Thymus (tissue), 11 donors: ENCODE data around the gene RFX1. TPM values are rescaled to one million over a fixed set of nuclear protein-coding genes. Genes with fewer than 3 reads are reported as not detected.

Experiments used
- DNase-seq, 9 donors: peaks; one replicate each; pipeline ENCODE4 v3.0.0-alpha.2; 2013; ENCODE audit warnings: low spot score in 9 of 9, low read depth in 6 of 9, missing footprints in 1 of 9
- H3K27ac ChIP-seq, 2 donors: one replicate each; pipeline ENCODE4 v1.5.1; 2013; ENCODE audit warnings: control low read depth in 1 of 2, low read depth in 1 of 2, low read length in 1 of 2, mild to moderate bottlenecking in 1 of 2, moderate library complexity in 1 of 2
- H3K27me3 ChIP-seq, 2 donors: one replicate each; pipeline ENCODE4 v1.5.1; 2013; ENCODE audit warnings: low read length in 1 of 2; ENCODE audit not compliant: control insufficient read depth in 2 of 2, insufficient read depth in 1 of 2
- H3K36me3 ChIP-seq, 2 donors: one replicate each; pipeline ENCODE4 v1.5.1; 2013; ENCODE audit warnings: low read length in 1 of 2, mild to moderate bottlenecking in 1 of 2, moderate library complexity in 1 of 2; ENCODE audit not compliant: control insufficient read depth in 2 of 2, insufficient read depth in 2 of 2
- H3K4me1 ChIP-seq, 2 donors: one replicate each; pipeline ENCODE4 v1.5.1; 2013; ENCODE audit warnings: low read length in 2 of 2; ENCODE audit not compliant: control insufficient read depth in 2 of 2, insufficient read depth in 2 of 2
- H3K4me3 ChIP-seq, 2 donors: one replicate each; pipeline ENCODE4 v1.5.1; 2013; ENCODE audit warnings: low read length in 2 of 2, control low read depth in 1 of 2, mild to moderate bottlenecking in 1 of 2
- H3K9me3 ChIP-seq, 2 donors: one replicate each; pipeline ENCODE4 v1.5.1; 2013; ENCODE audit warnings: low read length in 1 of 2, mild to moderate bottlenecking in 1 of 2; ENCODE audit not compliant: control insufficient read depth in 2 of 2, insufficient read depth in 1 of 2
- WGBS: extraction: QIAGEN DNeasy Blood & Tissue Kit; methylation state at CpG from one replicate; pipeline ENCODE4 v1.1.7; 2013; 5-methylcytosine and 5-hydroxymethylcytosine counted together
- polyA plus RNA-seq: library from polyadenylated mRNA; stranded (reverse); fragments of 200-250 nt; gene quantifications from one replicate; pipeline ENCODE4 v1.2.3, GENCODE V29; 2013
- total RNA-seq: library from RNA; stranded (reverse); fragments of 120-200 nt; gene quantifications from one replicate; pipeline ENCODE4 v1.2.4, GENCODE V29; 2013
- donor health status: healthy.

RFX1 gene
- total and polyA plus RNA-seq, 2 donors, result 1.2 to 5.7 TPM

DNA sequence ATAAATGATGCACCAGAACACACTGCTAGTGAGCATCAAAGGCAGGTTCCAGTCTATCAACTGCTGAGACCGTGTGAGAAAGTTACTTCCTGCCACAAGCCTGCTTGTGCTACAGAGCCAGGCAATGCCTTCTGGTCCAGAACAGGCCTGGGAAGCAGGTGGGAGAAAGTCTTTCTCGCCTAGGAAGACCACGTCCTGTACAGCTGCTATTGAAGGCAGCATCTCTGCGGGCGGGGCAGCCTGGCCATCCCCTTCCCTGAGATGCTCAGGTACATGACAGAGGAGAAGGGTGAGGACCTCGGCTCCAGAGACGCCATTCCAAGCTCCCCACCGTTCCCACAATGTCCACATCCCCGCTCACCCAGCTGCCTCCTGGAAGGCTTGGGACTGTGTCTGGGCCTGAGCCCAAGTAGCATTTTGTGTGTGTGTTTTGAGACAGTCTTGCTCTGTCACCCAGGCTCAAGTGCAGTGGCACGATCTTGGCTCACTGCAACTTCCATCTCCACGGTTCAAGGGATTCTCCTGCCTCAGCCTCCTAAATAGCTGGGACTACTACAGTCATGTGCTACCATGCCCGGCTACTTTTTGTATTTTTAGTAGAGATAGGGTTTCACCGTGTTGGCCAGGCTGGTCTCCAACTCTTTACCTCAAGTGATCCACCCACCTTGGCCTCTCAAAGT lies 3.4 kb downstream of the RFX1 start:
- Histone ChIP-seq H3K27ac (peak overlapping the region; percentile 91 to 95), H3K4me3 (no peak overlapping the region)
- DNase-seq, result peak in 1 of 9 donors; percentile 76

DNA sequence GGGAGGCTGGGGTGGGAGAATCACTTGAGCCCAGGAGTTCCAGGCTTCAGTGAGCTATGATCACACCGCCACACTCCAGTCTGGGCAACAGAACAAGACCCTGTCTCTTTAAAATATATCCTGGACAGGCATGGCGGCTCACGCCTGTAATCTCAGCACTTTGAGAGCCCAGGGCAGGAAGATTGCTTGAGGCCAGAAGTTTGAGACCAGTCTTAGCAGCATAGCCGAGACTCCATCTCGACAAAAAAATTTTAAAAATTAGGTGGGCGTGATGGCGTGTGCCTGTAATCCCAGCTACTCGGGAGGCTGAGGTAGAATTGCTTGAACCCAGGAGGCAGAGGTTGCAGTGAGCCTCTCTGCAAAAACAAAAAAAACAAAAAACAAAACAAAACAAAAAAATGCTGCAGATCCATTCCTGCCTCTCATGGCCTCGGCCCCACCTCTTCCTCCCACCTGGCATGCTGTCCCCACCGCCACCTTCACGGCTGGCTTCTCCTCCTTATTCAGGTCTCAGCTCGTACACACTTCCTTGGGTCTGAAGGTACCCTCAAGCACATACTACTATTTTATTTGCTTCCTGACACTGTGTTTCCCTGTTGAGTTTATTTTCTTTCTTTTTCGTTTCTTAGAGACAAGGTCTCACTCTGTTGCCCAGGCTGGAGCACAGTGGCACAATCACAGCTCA lies 5.3 kb downstream of the RFX1 start:
- 83% methylated on average over 13 of the region's 13 CpGs for WGBS
- no peak overlapping the region for H3K4me3 ChIP-seq
- peaks cover 41 to 55% of the 10 kb centered on the region in 2 donors for H3K4me1 ChIP-seq
- peak in 1 of 9 donors; percentile 47 for DNase-seq
- H3K9me3 ChIP-seq, result peaks cover 4 to 9% of the 10 kb centered on the region in 2 donors
- peaks cover 12 to 27% of the 10 kb centered on the region in 2 donors for H3K36me3 ChIP-seq
- peak overlapping the region; percentile 0 to 74 for H3K27ac ChIP-seq
- no peaks in the 10 kb centered on the region for H3K27me3 ChIP-seq

More for the DNA sequence above, 3.4 kb downstream of the RFX1 start:
- peaks cover 41 to 57% of the 10 kb centered on the region in 2 donors for H3K4me1 ChIP-seq
- no peaks in the 10 kb centered on the region for H3K27me3 ChIP-seq
- peaks cover 4 to 9% of the 10 kb centered on the region in 2 donors for H3K9me3 ChIP-seq
- H3K36me3 ChIP-seq, result peaks cover 3 to 12% of the 10 kb centered on the region in 2 donors
- 60% methylated on average over 13 of the region's 13 CpGs for WGBS

DNA sequence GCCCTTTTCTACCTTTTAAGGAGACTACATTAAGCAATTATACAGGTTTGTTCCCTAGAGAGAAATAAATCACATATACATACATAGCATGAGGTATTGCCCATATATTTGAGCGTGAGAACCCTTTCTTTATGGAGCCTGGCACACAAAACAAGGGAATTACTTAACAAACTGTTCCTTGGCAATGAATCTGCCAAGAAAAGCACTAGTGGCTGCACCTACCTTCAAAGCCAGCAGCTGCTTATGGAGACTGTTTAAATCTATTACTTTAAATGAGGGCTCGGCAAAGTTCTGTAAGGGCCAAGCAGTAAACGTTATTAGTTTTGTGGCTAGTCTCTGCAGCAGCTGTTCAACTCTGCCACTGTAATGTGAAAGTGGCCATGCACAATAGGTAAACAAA lies 7.0 kb downstream of the RFX1 start:
- WGBS, result 98% methylated on average over 3 of the region's 3 CpGs
- H3K27me3 ChIP-seq, result no peaks in the 10 kb centered on the region
- peaks cover 19 to 33% of the 10 kb centered on the region in 2 donors for H3K36me3 ChIP-seq
- no peak for DNase-seq
- no peak overlapping the region for H3K27ac ChIP-seq
- no peak overlapping the region for H3K4me3 ChIP-seq
- peaks cover 31 to 42% of the 10 kb centered on the region in 2 donors for H3K4me1 ChIP-seq
- H3K9me3 ChIP-seq, result peaks cover 4 to 9% of the 10 kb centered on the region in 2 donors

DNA sequence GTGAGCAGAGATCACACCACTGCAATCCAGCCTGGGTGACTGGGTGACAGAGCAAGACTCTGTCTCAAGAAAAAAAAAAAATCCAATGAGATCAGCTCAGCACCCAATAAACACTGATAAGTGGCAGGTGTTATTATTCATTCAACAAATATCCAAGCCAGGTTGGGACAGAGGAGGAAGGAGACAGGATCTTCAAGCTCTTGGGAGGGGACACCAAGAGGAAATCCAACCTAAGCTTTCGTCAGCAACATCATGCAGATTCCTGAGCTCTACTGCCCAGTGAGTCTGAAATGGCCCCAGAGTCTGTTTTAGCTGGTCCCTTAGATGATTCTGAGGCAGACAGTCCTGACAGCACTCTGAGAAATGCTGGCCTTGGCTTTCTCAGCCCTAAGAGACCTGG lies 7.7 kb downstream of the RFX1 start:
- 100% methylated on average over 1 of the region's 1 CpG for WGBS
- Histone ChIP-seq H3K4me1 (peaks cover 28 to 40% of the 10 kb centered on the region in 2 donors), H3K4me3 (no peak overlapping the region), H3K27me3 (no peaks in the 10 kb centered on the region), H3K36me3 (peaks cover 21 to 33% of the 10 kb centered on the region in 2 donors), H3K9me3 (peaks cover 4 to 9% of the 10 kb centered on the region in 2 donors), H3K27ac (no peak overlapping the region)
- DNase-seq, result no peak

DNA sequence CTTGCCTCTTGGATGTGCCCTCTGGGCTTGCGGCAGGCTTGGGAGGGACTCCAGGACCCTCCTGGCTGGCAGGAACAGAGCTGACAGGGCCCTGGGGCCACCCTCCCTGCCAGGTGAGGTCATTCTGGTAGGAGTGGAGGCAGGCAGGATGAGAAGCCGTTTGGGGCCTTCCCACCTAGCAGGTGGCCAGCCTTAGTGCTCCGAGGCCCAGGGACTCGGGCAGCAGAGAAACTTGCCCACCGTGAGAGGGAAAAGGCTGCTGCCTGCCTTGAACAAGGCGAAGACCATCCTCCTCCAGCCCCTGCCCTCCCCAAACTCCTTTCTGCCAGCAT lies 8.5 kb downstream of the RFX1 start:
- no peak for DNase-seq
- Histone ChIP-seq H3K4me3 (no peak overlapping the region), H3K27me3 (no peaks in the 10 kb centered on the region), H3K27ac (no peak overlapping the region), H3K4me1 (peaks cover 20 to 35% of the 10 kb centered on the region in 2 donors), H3K36me3 (peaks cover 25 to 40% of the 10 kb centered on the region in 2 donors), H3K9me3 (peaks cover 4 to 9% of the 10 kb centered on the region in 2 donors)
- WGBS, result 98% methylated on average over 6 of the region's 6 CpGs

DNA sequence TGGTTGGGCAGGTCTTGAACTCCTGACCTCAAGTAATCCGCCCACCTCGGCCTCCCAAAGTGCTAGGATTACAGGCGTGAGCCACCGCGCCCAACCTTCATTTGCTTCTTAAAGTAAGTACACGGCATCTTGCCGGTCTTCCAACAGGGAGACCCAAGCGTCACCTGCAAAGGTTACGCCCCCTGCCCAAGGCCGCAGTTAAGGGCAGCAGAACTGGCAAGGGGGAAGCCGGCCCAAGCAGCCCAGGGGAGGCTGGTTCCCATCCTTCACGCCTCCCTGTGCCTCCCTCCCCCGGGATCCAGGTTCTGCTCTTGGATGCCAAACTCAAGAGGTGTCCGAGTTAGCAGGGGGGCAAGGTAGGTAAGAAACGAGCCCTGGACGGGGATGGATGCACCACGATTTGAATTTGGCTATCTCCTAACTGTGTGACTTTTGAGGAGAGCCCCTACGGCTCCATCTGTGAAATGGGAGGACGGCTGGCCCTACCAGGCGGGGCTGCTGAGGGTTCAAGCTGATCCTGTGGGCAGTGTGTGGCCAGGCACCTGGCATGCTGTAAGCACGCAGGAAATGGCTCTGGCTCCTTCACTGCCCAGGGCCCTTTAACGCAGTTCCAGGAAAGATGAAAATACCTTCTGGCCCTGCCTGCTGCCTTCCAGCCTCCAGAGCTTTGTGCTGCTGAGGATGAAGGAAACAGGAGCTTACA lies 9.0 kb downstream of the RFX1 start:
- no peak overlapping the region for H3K27ac ChIP-seq
- no peak for DNase-seq
- H3K9me3 ChIP-seq, result peaks cover 4 to 9% of the 10 kb centered on the region in 2 donors
- no peaks in the 10 kb centered on the region for H3K27me3 ChIP-seq
- WGBS, result 97% methylated on average over 22 of the region's 22 CpGs
- H3K4me1 ChIP-seq, result peaks cover 15 to 29% of the 10 kb centered on the region in 2 donors
- no peak overlapping the region for H3K4me3 ChIP-seq
- H3K36me3 ChIP-seq, result peaks cover 30 to 46% of the 10 kb centered on the region in 2 donors

DNA sequence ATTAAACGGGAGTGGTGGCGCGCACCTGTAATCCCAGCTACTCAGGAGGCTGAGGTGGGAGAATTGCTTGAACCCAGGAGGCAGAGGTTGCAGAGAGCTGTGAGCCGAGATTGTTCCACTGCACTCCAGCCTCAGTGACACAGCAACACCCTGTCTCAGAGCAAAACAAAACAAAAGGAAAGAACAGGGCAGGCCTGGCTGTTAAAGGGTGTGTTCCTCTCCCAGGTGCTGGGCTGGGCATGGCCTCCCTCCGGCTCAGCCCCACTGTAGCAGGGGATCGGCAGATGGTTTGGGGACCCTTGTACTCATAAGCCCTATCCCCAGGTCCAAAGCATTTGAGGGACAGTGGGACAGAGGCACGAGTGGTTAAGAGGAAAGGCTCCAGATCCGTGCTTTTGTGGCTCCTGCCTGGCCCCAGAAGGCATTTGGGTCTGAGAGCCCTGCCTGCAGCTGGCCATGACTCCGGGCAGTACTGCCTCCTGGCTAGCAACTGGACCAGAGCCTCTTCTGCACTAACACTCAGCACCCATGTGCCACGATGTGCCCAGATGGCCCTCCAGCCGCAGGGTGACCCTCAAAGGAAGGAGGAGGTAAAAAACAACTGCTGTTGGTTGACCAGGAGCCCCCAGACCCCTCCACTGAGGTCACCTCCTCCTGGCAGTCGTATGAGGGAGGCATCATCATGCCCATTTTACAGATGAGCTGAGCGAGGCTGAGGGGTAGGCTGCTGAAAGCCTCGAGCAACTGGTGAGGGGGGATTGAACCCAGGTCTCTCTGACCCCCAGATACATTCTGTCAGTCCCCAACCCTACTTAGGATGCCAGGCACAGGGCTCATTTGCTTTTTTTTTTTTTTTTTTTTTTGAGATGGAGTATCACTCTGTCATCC lies 10.0 kb downstream of the RFX1 start:
- Histone ChIP-seq H3K9me3 (peaks cover 4 to 9% of the 10 kb centered on the region in 2 donors), H3K27ac (no peak overlapping the region), H3K4me1 (peaks cover 7 to 20% of the 10 kb centered on the region in 2 donors), H3K27me3 (no peaks in the 10 kb centered on the region), H3K4me3 (no peak overlapping the region), H3K36me3 (peaks cover 39 to 54% of the 10 kb centered on the region in 2 donors)
- WGBS, result 97% methylated on average over 14 of the region's 14 CpGs
- DNase-seq, result no peak

DNA sequence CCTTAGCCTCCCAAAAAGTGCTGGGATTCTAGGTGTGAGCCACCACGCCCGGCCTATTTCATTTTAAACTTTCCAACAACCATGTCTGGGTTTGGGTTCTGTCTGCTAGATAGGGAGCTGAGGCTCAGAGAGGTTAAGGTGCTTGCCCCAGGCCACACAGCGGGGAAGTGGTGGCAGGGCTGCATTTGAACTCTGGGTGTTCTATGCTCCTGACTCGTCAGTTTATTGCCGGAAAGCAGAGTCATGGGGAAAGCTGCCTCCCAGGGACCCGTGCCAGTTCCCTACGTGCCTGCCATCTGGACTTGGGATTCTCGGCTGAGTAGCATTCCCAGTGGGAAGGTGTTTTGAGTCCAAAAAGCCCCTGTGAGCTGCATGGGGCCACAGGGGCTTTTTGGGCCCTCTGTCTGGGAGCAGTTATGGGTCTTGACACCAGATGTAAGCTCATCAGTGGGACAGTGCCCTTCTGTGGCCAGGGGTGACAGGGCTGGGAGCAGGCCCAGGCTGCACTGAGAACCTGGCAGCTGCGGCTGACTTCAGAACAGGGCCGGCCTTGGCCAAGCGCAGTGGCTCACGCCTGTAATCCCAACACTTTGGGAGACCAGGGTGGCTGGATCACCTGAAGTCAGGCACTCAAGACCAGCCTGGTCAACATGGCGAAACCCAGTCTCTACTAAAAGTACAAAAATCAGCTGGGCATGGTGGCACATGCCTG lies 10.9 kb downstream of the RFX1 start:
- Histone ChIP-seq H3K4me1 (peaks cover 0 to 12% of the 10 kb centered on the region in 2 donors), H3K9me3 (peaks cover 4 to 9% of the 10 kb centered on the region in 2 donors), H3K27me3 (no peaks in the 10 kb centered on the region), H3K4me3 (no peak overlapping the region), H3K36me3 (peaks cover 39 to 57% of the 10 kb centered on the region in 2 donors), H3K27ac (no peak overlapping the region)
- WGBS, result 98% methylated on average over 13 of the region's 13 CpGs
- no peak for DNase-seq
